ENCODE results near the gene BRF1.

- no peak for TF ChIP-seq CTCF (IDR thresholded peaks at IDR 0.05)
- TF ChIP-seq POLR2A (IDR thresholded peaks at IDR 0.05): no peak
These were observed 31.6 kb upstream of the BRF1 start for GRCh38 chr14:105332350-105332874.
